ENCODE results near the gene TNFAIP3.

TNFAIP3 gene

GRCh38 chr6:137926207-137926731, 59.2 kb downstream of the TNFAIP3 start:
- DNase-seq = no peak

- no peak for DNase-seq
These were observed 59.9 kb downstream of the TNFAIP3 start for GRCh38 chr6:137926985-137927384.

- DNase-seq = peak; percentile 56
These were observed 60.7 kb downstream of the TNFAIP3 start for GRCh38 chr6:137927777-137928218.

- no peak for DNase-seq
These were observed 61.2 kb downstream of the TNFAIP3 start for GRCh38 chr6:137928286-137928685.

GRCh38 chr6:137931849-137932465, 64.9 kb downstream of the TNFAIP3 start:
- DNase-seq = no peak
